OCI-LY7 (cell line): ENCODE measurements around the gene RCBTB2. TPM values are rescaled to one million over a fixed set of nuclear protein-coding genes. Genes with fewer than 3 reads are reported as not detected.

ENCODE experiments used
- BruUV-seq: library from RNA; stranded (reverse); fragments of 400-500 nt; replicated peaks from 2 replicates; lab custom pipeline; 2021; lab: Mats Ljungman, UMichigan
- CTCF ChIA-PET: fragments of 300-600 bp; sonication (Branson Sonifier 250); formaldehyde crosslinking; loops from one replicate; lab custom pipeline; 2022; ENCODE audit warnings: antibody characterized with exemption; ENCODE audit not compliant: unreplicated experiment; lab: Charles Lee
- POLR2A ChIA-PET: fragments of 300-600 bp; sonication (Branson Sonifier 250); formaldehyde crosslinking; loops from one replicate; lab custom pipeline; 2022; ENCODE audit warnings: antibody characterized with exemption; lab: Charles Lee
- DNase-seq: peaks from one replicate; pipeline ENCODE4 v3.0.0-alpha.2; 2015; ENCODE audit warnings: low spot score
- H2AFZ ChIP-seq: fragments of 200-600 bp; sonication (generic), shearing (Covaris generic); 2 replicates; pipeline ENCODE4 v1.6.1; 2014; ENCODE audit warnings: mild to moderate bottlenecking, antibody characterized with exemption, low read length, moderate library complexity
- H3K27ac ChIP-seq: fragments of 200-600 bp; sonication (generic); 2 replicates; pipeline ENCODE4 v1.5.1; 2014; ENCODE audit warnings: mixed run types, low read depth, mild to moderate bottlenecking, moderate library complexity, low read length, inconsistent platforms; ENCODE audit not compliant: poor library complexity, severe bottlenecking
- H3K36me3 ChIP-seq: fragments of 200-600 bp; sonication (generic); 2 replicates; pipeline ENCODE4 v1.6.1; 2014; ENCODE audit warnings: mild to moderate bottlenecking, antibody characterized with exemption, low read length, moderate library complexity, mixed read lengths; ENCODE audit not compliant: insufficient read depth
- H3K4me1 ChIP-seq: fragments of 200-600 bp; sonication (generic); 2 replicates; pipeline ENCODE4 v1.5.1; 2014; ENCODE audit warnings: mild to moderate bottlenecking, low read length; ENCODE audit not compliant: insufficient read depth, poor library complexity, severe bottlenecking
- H3K4me2 ChIP-seq: fragments of 200-600 bp; sonication (generic); 2 replicates; pipeline ENCODE4 v1.6.1; 2014; ENCODE audit warnings: mild to moderate bottlenecking, low read length
- H3K4me3 ChIP-seq: fragments of 200-600 bp; sonication (generic); 2 replicates; pipeline ENCODE4 v1.5.1; 2014; ENCODE audit warnings: mild to moderate bottlenecking, low read depth, low read length; ENCODE audit not compliant: poor library complexity, severe bottlenecking
- H3K79me2 ChIP-seq: fragments of 200-600 bp; sonication (generic); 2 replicates; pipeline ENCODE4 v1.6.1; 2016; ENCODE audit warnings: low read depth, mild to moderate bottlenecking, low read length, moderate library complexity, mixed read lengths; ENCODE audit not compliant: insufficient read depth
- H3K9me2 ChIP-seq: fragments of 200-600 bp; sonication (generic); 2 replicates; pipeline ENCODE4 v1.6.1; 2016; ENCODE audit warnings: mild to moderate bottlenecking, low read length, mixed read lengths; ENCODE audit not compliant: insufficient read depth
- H3K9me3 ChIP-seq: fragments of 200-600 bp; sonication (generic); 2 replicates; pipeline ENCODE4 v1.6.1; 2014; ENCODE audit warnings: mild to moderate bottlenecking, mixed run types, low read length, mixed read lengths
- H4K20me1 ChIP-seq: fragments of 200-600 bp; sonication (generic); 2 replicates; pipeline ENCODE4 v1.6.1; 2014; ENCODE audit warnings: mild to moderate bottlenecking, antibody characterized with exemption, low read length, moderate library complexity, mixed read lengths; ENCODE audit not compliant: insufficient read depth
- CTCF ChIP-seq: fragments of 200-600 bp; sonication (generic); conservative IDR thresholded peaks from 2 replicates; pipeline ENCODE4 v1.5.1; 2014; ENCODE audit warnings: mild to moderate bottlenecking, antibody characterized with exemption, low read length, moderate library complexity, mixed read lengths
- EZH2phosphoT487 ChIP-seq: fragments of 200-600 bp; sonication (generic); IDR thresholded peaks from 2 replicates; pipeline ENCODE4 v1.6.1; 2018; ENCODE audit warnings: low read depth, borderline replicate concordance, mild to moderate bottlenecking, mixed run types, antibody characterized with exemption, low read length, moderate library complexity, mixed read lengths
- intact Hi-C: fragments of 100-400 bp; cut with micrococcal nuclease; formaldehyde crosslinking; loops from one replicate; pipeline ENCODE4 v1.10.0; 2022; ENCODE audit not compliant: unreplicated experiment
- total RNA-seq, 2 experiments: library from RNA; depleted of rRNA in 1 of 2; stranded (reverse); fragments of >200 nt in 1 of 2; shearing (Covaris generic) in 1 of 2; gene quantifications; 2 replicates each; pipeline ENCODE4 v1.2.3, GENCODE V29; 2014 to 2022

Gene RCBTB2
- total RNA-seq, 2 experiments from 2014 or later = 7.2 to 9.0 TPM

- BruUV-seq = no TSS peak
- Histone ChIP-seq H2AFZ (no peak overlapping the region), H3K9me3 (no peaks in the 10 kb centered on the region), H4K20me1 (peaks cover 5% of the 10 kb centered on the region; the same call in 1 of the 2 replicates), H3K9me2 (no peaks in the 10 kb centered on the region), H3K4me3 (no peak overlapping the region), H3K27ac (no peak overlapping the region), H3K4me1 (peaks cover 56% of the 10 kb centered on the region), H3K4me2 (no peak overlapping the region), H3K36me3 (no peaks in the 10 kb centered on the region), H3K79me2 (no peaks in the 10 kb centered on the region)
- intact Hi-C loops = no loop called here
- TF ChIP-seq EZH2phosphoT487 = no peak
- no peak for TF ChIP-seq CTCF
- no peak for DNase-seq
- CTCF ChIA-PET = no interaction called here
- POLR2A ChIA-PET = interaction anchor here (2.4 kb wide), 1 partner anchor 31 kb away, joined by 8 read pairs; no protein-coding TSS in a partner anchor
Measured at GRCh38 chr13:48502601-48503319, 30.1 kb downstream of the RCBTB2 start.

- BruUV-seq = no TSS peak
- Histone ChIP-seq H3K4me2 (peak overlapping the region; percentile 36), H3K27ac (no peak overlapping the region), H4K20me1 (peaks cover 5% of the 10 kb centered on the region; the same call in 1 of the 2 replicates), H3K4me1 (peaks cover 52% of the 10 kb centered on the region), H2AFZ (no peak overlapping the region), H3K9me3 (no peaks in the 10 kb centered on the region), H3K79me2 (no peaks in the 10 kb centered on the region), H3K9me2 (no peaks in the 10 kb centered on the region), H3K4me3 (no peak overlapping the region), H3K36me3 (no peaks in the 10 kb centered on the region)
- TF ChIP-seq EZH2phosphoT487 (no peak), CTCF (no peak)
- POLR2A ChIA-PET = interaction anchor here (0.6 to 2.4 kb wide), 2 partner anchors 26 to 32 kb away, joined by 4 to 8 read pairs; no protein-coding TSS in a partner anchor
- CTCF ChIA-PET = no interaction called here
- DNase-seq = peak; percentile 17
- intact Hi-C loops = no loop called here
Measured at GRCh38 chr13:48501705-48502104, 31.2 kb downstream of the RCBTB2 start.

- H3K4me3 ChIP-seq = no peak overlapping the region
- no peak overlapping the region for H2AFZ ChIP-seq
- no peaks in the 10 kb centered on the region for H3K36me3 ChIP-seq
- BruUV-seq = no TSS peak
- TF ChIP-seq CTCF (no peak), EZH2phosphoT487 (no peak)
- peak; percentile 37 for DNase-seq
- no peaks in the 10 kb centered on the region for H3K9me3 ChIP-seq
- no peaks in the 10 kb centered on the region; the same call in 1 of the 2 replicates for H4K20me1 ChIP-seq
- POLR2A ChIA-PET = interaction anchor here (0.5 to 2.4 kb wide), 3 partner anchors 17 to 186 kb away, joined by 3 to 8 read pairs (median 3); no protein-coding TSS in a partner anchor
- no peaks in the 10 kb centered on the region for H3K9me2 ChIP-seq
- CTCF ChIA-PET = no interaction called here
- 0 out of 2 replicates have a peak overlapping the region, but pooled peaks have one; percentile 1 for H3K4me2 ChIP-seq
- no peaks in the 10 kb centered on the region for H3K79me2 ChIP-seq
- H3K4me1 ChIP-seq = peaks cover 42% of the 10 kb centered on the region
- intact Hi-C loops = no loop called here
- H3K27ac ChIP-seq = no peak overlapping the region
Measured at GRCh38 chr13:48500652-48501197, 32.2 kb downstream of the RCBTB2 start.
